ACHN (cell line): ENCODE measurements around the gene TMEM44.
A peak's percentile ranks its signal among the peaks of the same experiment; 100 is the strongest.

Experiments used
- DNase-seq: peaks from one replicate; pipeline ENCODE4 v3.0.0-alpha.2; 2015
- in situ Hi-C: cut with HindIII; loops from 2 replicates; pipeline ENCODE4 v1.10.0; 2017; ENCODE audit warnings: low sequenced_read_pairs, low pct_ligation_motif_present, low pct_unique_long_range_greater_than_20kb

The TMEM44 gene

DNA sequence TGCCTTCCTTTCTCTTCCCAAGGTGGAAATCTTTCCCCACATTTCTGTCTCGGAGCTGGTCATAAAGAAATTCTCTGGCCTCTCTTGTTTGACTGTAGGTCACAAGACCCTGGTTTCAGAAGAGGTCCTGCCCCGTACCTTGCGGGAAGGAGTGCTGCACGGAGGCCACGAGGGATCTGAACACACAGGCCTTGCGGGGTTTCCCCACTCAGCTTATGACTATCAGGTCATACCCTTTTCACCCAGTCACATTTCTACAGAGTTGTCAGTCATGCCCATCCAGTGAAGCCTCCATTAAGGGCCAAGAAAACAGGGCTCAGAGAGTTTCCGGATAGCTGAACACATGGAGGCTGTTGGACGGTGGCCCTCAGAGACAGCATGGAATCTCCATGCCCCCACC lies 91.7 kb downstream of the TMEM44 start:
- DNase-seq: no peak
- in situ Hi-C loops: no loop called here

- DNase-seq: no peak
- in situ Hi-C loops: no loop called here
These were observed 92.8 kb downstream of the TMEM44 start for GRCh38 chr3:194540274-194540905.

DNA sequence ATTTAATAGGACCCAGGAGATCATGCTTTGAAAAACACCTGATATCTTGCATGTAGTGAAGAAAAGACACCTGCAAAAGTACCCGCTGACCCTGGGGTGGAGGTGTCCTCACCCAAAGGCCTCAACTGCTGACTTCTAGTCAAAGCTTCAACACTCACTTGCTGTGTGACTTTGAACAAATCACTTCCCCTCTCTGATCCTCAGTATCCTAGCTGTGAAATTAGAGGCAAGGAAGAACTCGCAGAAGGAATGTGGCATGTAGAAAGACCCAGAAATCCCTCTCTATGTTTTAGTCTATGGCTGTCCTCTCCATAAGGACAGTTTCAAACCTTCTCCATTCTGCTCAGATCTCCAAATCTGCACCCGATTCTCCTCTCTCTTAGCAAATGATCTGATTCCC lies 93.7 kb downstream of the TMEM44 start:
- no peak for DNase-seq
- in situ Hi-C loops: no loop called here

DNA sequence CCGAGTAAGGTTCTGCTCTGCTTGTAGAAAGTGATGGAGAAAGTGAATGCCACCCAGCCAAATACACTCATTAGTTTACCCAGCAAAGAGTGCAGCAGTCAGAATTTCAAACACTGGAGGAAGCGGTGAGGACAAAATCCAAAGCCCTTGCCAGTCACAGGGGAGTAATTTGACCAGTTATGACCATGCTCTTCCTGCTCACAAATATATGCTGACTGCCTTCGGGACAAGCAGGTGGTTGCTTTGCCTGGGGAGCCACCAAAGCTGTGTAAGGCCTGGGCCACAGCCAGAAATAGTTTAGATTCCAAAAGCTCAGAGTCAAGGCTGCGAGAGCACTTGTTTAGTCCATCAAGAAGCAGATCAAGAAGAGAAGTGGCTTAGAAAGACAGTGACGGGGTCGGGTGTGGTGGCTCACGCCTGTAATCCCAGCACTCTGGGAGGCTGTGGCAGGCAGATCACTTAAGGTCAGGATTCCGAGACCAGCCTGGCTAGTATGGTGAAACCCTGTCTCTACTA lies 95.4 kb downstream of the TMEM44 start:
- DNase-seq: peak; percentile 88
- in situ Hi-C loops: no loop called here
